GM13977 (cell line): Measurements from ENCODE around the gene TSC22D1.

Source experiments
- DNase-seq: peaks from one replicate; pipeline ENCODE4 v3.0.0; 2012; ENCODE audit warnings: low spot score
- CTCF ChIP-seq: IDR thresholded peaks from 2 replicates; pipeline ENCODE4 v1.5.1; 2012; ENCODE audit warnings: mild to moderate bottlenecking, control low read depth; ENCODE audit not compliant: insufficient read depth; ENCODE audit errors: extremely low read depth, missing control alignments
- in situ Hi-C: fragments of 300-500 bp; cut with MboI; formaldehyde crosslinking; loops from one replicate; pipeline ENCODE4 v1.12.0; 2022; ENCODE audit warnings: low sequenced_read_pairs, low pct_unique_long_range_greater_than_20kb, mixed read lengths, inconsistent platforms; ENCODE audit not compliant: unreplicated experiment

The TSC22D1 gene

GRCh38 chr13:44389060-44389666 is 187.0 kb downstream of the TSC22D1 start:
- no peak for TF ChIP-seq CTCF
- DNase-seq, result no peak
- in situ Hi-C loops, result no loop called here

GRCh38 chr13:44388427-44389059 is 187.6 kb downstream of the TSC22D1 start:
- in situ Hi-C loops, result no loop called here

GRCh38 chr13:44386913-44387556 is 189.1 kb downstream of the TSC22D1 start:
- TF ChIP-seq CTCF, result no peak
- in situ Hi-C loops, result no loop called here
- DNase-seq, result no peak

More at GRCh38 chr13:44388427-44389059, 187.6 kb downstream of the TSC22D1 start:
- DNase-seq, result no peak
- no peak for TF ChIP-seq CTCF

GRCh38 chr13:44385847-44386246 is 190.3 kb downstream of the TSC22D1 start:
- no peak for TF ChIP-seq CTCF
- no peak for DNase-seq
- in situ Hi-C loops, result no loop called here

GRCh38 chr13:44385401-44385800 is 190.7 kb downstream of the TSC22D1 start:
- in situ Hi-C loops, result no loop called here
- no peak for DNase-seq
- no peak for TF ChIP-seq CTCF

- in situ Hi-C loops, result no loop called here
- no peak for DNase-seq
- TF ChIP-seq CTCF, result no peak
These were observed 191.4 kb downstream of the TSC22D1 start for GRCh38 chr13:44384778-44385177.
